ENCODE data around the gene NEO1.

- TF ChIP-seq EZH2 (IDR thresholded peaks at IDR 0.05; ENCODE audit: insufficient read depth, low read length), result no peak
- TF ChIP-seq, protein P1, sequence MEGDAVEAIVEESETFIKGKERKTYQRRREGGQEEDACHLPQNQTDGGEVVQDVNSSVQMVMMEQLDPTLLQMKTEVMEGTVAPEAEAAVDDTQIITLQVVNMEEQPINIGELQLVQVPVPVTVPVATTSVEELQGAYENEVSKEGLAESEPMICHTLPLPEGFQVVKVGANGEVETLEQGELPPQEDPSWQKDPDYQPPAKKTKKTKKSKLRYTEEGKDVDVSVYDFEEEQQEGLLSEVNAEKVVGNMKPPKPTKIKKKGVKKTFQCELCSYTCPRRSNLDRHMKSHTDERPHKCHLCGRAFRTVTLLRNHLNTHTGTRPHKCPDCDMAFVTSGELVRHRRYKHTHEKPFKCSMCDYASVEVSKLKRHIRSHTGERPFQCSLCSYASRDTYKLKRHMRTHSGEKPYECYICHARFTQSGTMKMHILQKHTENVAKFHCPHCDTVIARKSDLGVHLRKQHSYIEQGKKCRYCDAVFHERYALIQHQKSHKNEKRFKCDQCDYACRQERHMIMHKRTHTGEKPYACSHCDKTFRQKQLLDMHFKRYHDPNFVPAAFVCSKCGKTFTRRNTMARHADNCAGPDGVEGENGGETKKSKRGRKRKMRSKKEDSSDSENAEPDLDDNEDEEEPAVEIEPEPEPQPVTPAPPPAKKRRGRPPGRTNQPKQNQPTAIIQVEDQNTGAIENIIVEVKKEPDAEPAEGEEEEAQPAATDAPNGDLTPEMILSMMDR (IDR thresholded peaks at IDR 0.05; ENCODE audit: insufficient read depth, low read depth, low read length), result no peak
Observed at GRCh38 chr15:73116164-73116563, 63.9 kb downstream of the NEO1 start.
